ENCODE data around the gene NDUFV3.

The NDUFV3 gene

GRCh38 chr21:42863504-42863870 is 29.6 kb upstream of the NDUFV3 start:
- Histone ChIP-seq H3K79me2 (ENCODE audit: control insufficient read depth, low read length) (peaks cover 92% of the 10 kb centered on the region), H3K27ac (ENCODE audit: low read depth, low read length) (no peak overlapping the region), H4K20me1 (ENCODE audit: control insufficient read depth, insufficient read depth, low read depth, low read length) (peaks cover 6% of the 10 kb centered on the region; the same call in 1 of the 2 replicates)

GRCh38 chr21:42864286-42864685 is 28.8 kb upstream of the NDUFV3 start:
- TF ChIP-seq EZH2phosphoT487 (IDR thresholded peaks at IDR 0.05; ENCODE audit: borderline replicate concordance, low read length), result no peak
- TF ChIP-seq CTCF (IDR thresholded peaks at IDR 0.05; ENCODE audit: low read depth, low read length, poor library complexity, severe bottlenecking), result no peak
- Histone ChIP-seq H3K36me3 (ENCODE audit: control insufficient read depth, low read length) (peaks cover 89% of the 10 kb centered on the region), H3K27ac (ENCODE audit: low read depth, low read length) (no peak overlapping the region), H3K9me3 (ENCODE audit: control insufficient read depth, insufficient read depth, low read length) (no peaks in the 10 kb centered on the region), H3K4me2 (ENCODE audit: low read length) (no peak overlapping the region), H3K4me1 (ENCODE audit: control insufficient read depth, low read length) (no peaks in the 10 kb centered on the region), H3K27me3 (ENCODE audit: control insufficient read depth, low read length) (no peaks in the 10 kb centered on the region), H3F3A (ENCODE audit: control insufficient read depth, insufficient read depth) (no peaks in the 10 kb centered on the region), H3K9me2 (replicated peaks; ENCODE audit: control insufficient read depth, low read length) (no peaks in the 10 kb centered on the region), H4K20me1 (ENCODE audit: control insufficient read depth, insufficient read depth, low read depth, low read length) (peaks cover 3% of the 10 kb centered on the region; the same call in 1 of the 2 replicates), H3K79me2 (ENCODE audit: control insufficient read depth, low read length) (peaks cover 92% of the 10 kb centered on the region), H3K4me3 (ENCODE audit: low read length) (no peak overlapping the region)

More at GRCh38 chr21:42863504-42863870, 29.6 kb upstream of the NDUFV3 start:
- Histone ChIP-seq H3K36me3 (ENCODE audit: control insufficient read depth, low read length) (peaks cover 89% of the 10 kb centered on the region), H3K4me3 (ENCODE audit: low read length) (no peak overlapping the region), H3K4me2 (ENCODE audit: low read length) (no peak overlapping the region), H3K9me3 (ENCODE audit: control insufficient read depth, insufficient read depth, low read length) (no peaks in the 10 kb centered on the region), H3K4me1 (ENCODE audit: control insufficient read depth, low read length) (no peaks in the 10 kb centered on the region), H3K27me3 (ENCODE audit: control insufficient read depth, low read length) (no peaks in the 10 kb centered on the region), H3K9me2 (replicated peaks; ENCODE audit: control insufficient read depth, low read length) (no peaks in the 10 kb centered on the region), H3F3A (ENCODE audit: control insufficient read depth, insufficient read depth) (no peaks in the 10 kb centered on the region)
- TF ChIP-seq EZH2phosphoT487 (IDR thresholded peaks at IDR 0.05; ENCODE audit: borderline replicate concordance, low read length) (no peak), CTCF (IDR thresholded peaks at IDR 0.05; ENCODE audit: low read depth, low read length, poor library complexity, severe bottlenecking) (no peak)

GRCh38 chr21:42864815-42865775 is 28.0 kb upstream of the NDUFV3 start:
- TF ChIP-seq CTCF (IDR thresholded peaks at IDR 0.05; ENCODE audit: low read depth, low read length, poor library complexity, severe bottlenecking) (no peak), EZH2phosphoT487 (IDR thresholded peaks at IDR 0.05; ENCODE audit: borderline replicate concordance, low read length) (no peak)
- no peaks in the 10 kb centered on the region for H3K4me1 ChIP-seq (ENCODE audit: control insufficient read depth, low read length)
- H3K27me3 ChIP-seq (ENCODE audit: control insufficient read depth, low read length), result no peaks in the 10 kb centered on the region
- no peaks in the 10 kb centered on the region for H3K9me2 ChIP-seq (replicated peaks; ENCODE audit: control insufficient read depth, low read length)
- H3K4me2 ChIP-seq (ENCODE audit: low read length), result no peak overlapping the region
- no peaks in the 10 kb centered on the region for H3F3A ChIP-seq (ENCODE audit: control insufficient read depth, insufficient read depth)
- H3K79me2 ChIP-seq (ENCODE audit: control insufficient read depth, low read length), result peaks cover 94% of the 10 kb centered on the region
- H3K4me3 ChIP-seq (ENCODE audit: low read length), result no peak overlapping the region
- H3K27ac ChIP-seq (ENCODE audit: low read depth, low read length), result no peak overlapping the region
- H4K20me1 ChIP-seq (ENCODE audit: control insufficient read depth, insufficient read depth, low read depth, low read length), result peaks cover 3% of the 10 kb centered on the region; the same call in 1 of the 2 replicates
- H3K36me3 ChIP-seq (ENCODE audit: control insufficient read depth, low read length), result peaks cover 90% of the 10 kb centered on the region
- H3K9me3 ChIP-seq (ENCODE audit: control insufficient read depth, insufficient read depth, low read length), result no peaks in the 10 kb centered on the region
